GM12891 (cell line): Measurements from ENCODE around the gene CD300LB.
A peak's percentile ranks its signal among the peaks of the same experiment; 100 is the strongest.
"Not testable (repeated sequence)": the region's sequence is repeated elsewhere in the genome, so short reads cannot be mapped to it uniquely, and the experiment has no call there.

Experiments
- DNase-seq: peaks from one replicate; pipeline ENCODE4 v3.0.0; 2011; ENCODE audit warnings: low spot score; ENCODE audit not compliant: insufficient read length
- FAIRE-seq: peaks from 2 replicates; lab custom pipeline; 2011; peaks lifted over from hg19 to GRCh38; lab: Jason Lieb, UNC
- PAX5 ChIP-seq: IDR thresholded peaks from 2 replicates; pipeline ENCODE4 v1.6.1; 2011; ENCODE audit warnings: low read length, moderate library complexity, mild to moderate bottlenecking; ENCODE audit not compliant: insufficient read depth, severe bottlenecking
- POLR2A ChIP-seq: IDR thresholded peaks from 2 replicates; pipeline ENCODE4 v1.6.1; 2011; ENCODE audit warnings: low read depth, low read length, control low read depth
- POLR2AphosphoS5 ChIP-seq: IDR thresholded peaks from 2 replicates; pipeline ENCODE4 v1.6.1; 2011; ENCODE audit warnings: low read depth, low read length, control low read depth
- POU2F2 ChIP-seq: IDR thresholded peaks from 2 replicates; pipeline ENCODE4 v1.6.1; 2011; ENCODE audit warnings: low read depth, mild to moderate bottlenecking, control low read depth, low read length, moderate library complexity
- SPI1 ChIP-seq: IDR thresholded peaks from 2 replicates; pipeline ENCODE4 v1.6.1; 2011; ENCODE audit warnings: low read depth, low read length, control low read depth
- TAF1 ChIP-seq: IDR thresholded peaks from 2 replicates; pipeline ENCODE4 v1.6.1; 2011; ENCODE audit warnings: low read depth, low read length, control low read depth

The CD300LB gene

DNA sequence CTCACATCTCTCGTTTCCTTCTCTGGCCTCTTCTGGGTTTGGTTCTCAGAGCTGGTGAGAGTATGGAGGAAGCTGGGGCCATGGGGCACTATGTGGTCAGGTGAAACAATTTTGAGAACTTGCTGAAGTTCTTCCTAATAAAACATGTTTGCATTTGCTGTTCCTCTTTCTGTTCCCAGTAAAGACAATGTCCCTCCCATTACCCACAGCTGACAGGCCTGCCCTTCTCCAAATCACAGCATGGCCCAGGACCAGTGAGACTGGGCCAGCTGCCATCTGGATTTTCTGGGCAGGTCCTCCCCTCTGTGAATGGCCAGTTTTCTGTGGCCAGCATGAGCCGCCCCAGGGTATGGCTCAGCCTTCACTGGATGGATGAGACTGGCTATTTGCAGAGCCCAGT is 36.1 kb upstream of the CD300LB start, which contains the start of gene CD300H:
TSS of gene CD300H (minus strand) at position 113 of the 400 bp plus-strand sequence.
- DNase-seq: no peak
- TF ChIP-seq POU2F2 (no peak), SPI1 (no peak), PAX5 (no peak)
- FAIRE-seq: no peak

DNA sequence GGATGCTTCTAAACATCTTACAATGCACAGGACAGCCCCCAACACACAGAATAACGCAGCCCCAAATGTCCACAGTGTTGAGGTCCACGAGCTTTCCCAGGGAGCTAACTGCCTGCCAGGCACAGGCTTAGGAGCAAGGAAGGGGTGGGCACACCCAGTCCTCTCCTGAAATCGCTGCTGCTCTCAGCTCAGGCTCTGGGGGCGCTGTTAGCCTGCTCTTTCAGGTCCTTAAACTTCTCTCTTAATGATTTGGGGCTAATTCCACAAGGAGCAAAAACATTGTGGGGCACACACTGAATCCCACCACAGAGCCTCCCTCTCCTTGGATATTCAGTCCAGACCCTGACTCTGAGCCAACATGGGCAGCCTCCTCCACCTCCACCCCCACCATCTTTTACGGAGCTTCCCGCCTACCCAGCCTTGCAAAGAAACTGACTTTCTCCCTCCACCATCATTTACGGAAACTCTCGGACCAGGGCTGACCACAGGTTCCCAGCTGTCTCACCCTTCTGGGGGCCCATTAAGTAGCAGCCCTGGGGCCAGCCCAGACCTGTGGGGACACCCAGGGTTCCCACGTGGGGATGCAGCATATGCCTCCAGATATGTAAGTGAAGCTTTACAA is 35.0 kb upstream of the CD300LB start:
- FAIRE-seq (peak; percentile 33), DNase-seq (no peak)
- TF ChIP-seq TAF1 (no peak), POLR2AphosphoS5 (no peak), PAX5 (no peak), SPI1 (no peak), POU2F2 (no peak), POLR2A (no peak)

DNA sequence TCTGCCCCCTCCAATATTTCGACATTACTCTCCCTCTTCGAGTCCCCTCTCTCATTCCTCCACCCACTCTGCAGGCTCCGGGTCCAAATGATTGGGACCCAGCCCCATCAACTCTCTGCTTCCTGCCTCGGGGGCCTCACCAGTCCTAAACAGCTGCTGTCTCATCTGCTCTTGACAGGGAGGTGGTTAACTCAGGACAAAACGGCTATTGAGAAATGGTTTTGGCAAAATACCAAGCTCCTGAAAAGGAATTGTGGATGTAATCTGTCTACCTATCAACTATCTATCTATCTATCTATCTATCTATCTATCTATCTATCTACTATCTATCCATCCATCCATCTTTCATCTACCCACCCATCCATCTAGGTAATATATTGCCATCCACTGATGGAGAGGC is 33.9 kb upstream of the CD300LB start:
- no peak for TF ChIP-seq POLR2AphosphoS5
- no peak for TF ChIP-seq POLR2A
- no peak for TF ChIP-seq PAX5
- TF ChIP-seq POU2F2: no peak
- TF ChIP-seq TAF1: no peak
- TF ChIP-seq SPI1: no peak
- FAIRE-seq (no peak), DNase-seq (no peak)

DNA sequence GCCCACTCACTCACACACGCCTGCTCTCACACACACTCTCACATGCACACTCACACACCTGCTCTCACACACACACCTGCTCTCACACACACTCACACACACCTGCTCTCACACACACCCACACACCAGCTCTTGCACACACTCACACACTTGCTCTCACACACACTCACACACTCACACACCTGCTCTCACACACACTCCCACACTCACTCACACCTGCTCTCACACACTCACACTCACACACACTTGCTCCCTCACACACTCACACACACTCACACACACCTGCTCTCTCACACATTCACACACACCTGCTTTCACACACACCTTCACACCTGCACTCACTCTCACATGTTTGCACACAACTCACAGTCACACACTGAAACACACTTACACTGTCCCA is 32.1 kb upstream of the CD300LB start:
- TF ChIP-seq POU2F2: no peak
- TF ChIP-seq SPI1: no peak
- no peak for TF ChIP-seq POLR2AphosphoS5
- DNase-seq: no peak
- FAIRE-seq: peak; percentile 20

DNA sequence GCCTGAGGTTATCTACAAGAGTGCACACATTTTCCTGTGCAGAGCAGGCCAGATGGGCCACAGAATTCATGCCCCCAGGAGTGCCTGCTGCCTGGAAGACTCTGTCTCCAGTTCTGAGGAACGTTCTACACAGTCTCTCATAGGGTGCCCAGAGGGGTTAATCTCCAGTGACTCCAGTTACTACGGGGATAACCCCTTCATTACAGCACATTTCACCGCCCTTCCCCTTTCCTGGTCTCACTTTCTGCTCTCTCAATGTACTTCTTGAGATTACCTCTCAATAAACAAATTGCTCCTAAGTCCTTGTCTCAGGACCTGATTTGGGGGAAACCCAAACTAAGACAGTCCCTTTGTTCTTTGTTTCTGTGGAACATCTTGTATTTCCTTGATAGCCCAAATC is 30.3 kb upstream of the CD300LB start:
- FAIRE-seq (no peak), DNase-seq (no peak)

DNA sequence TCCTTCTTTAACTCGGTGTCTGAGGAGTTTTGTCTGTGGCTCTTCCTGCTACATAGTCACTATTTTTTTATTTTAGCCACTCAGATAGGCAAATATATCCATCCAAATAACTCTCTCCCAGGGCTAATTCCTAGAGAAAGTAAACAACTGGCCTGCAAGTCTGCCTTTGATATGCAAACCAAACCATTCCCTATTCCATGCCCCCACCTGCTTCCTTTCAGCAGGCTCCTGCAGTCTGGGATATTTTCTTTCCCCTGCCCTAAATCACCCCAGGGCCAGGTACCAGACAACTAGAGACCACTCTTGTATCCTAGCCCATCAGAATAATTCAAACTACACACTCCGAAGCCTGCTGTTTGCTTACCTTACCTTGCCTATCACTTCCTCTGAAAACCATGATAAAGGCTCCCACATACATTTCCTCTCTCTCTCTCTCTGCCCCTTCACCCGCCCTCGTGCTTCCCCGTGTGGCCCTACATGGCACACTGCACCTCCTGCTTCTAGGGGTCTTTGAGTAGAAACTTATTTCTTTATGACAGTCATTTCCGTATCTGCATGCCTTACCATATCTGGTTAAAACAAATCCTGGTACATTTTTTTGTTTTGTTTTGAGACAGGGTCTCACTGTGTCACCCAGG is 27.7 kb upstream of the CD300LB start:
- no peak for DNase-seq
- no peak for TF ChIP-seq PAX5
- no peak for TF ChIP-seq SPI1
- no peak for TF ChIP-seq TAF1
- no peak for TF ChIP-seq POLR2AphosphoS5
- TF ChIP-seq POU2F2: no peak
- no peak for TF ChIP-seq POLR2A
- no peak for FAIRE-seq

More for the DNA sequence above, 30.3 kb upstream of the CD300LB start:
- TF ChIP-seq POLR2AphosphoS5: no peak
- 0 out of 2 replicates have a peak, but pooled peaks have one; percentile 10 for TF ChIP-seq SPI1

DNA sequence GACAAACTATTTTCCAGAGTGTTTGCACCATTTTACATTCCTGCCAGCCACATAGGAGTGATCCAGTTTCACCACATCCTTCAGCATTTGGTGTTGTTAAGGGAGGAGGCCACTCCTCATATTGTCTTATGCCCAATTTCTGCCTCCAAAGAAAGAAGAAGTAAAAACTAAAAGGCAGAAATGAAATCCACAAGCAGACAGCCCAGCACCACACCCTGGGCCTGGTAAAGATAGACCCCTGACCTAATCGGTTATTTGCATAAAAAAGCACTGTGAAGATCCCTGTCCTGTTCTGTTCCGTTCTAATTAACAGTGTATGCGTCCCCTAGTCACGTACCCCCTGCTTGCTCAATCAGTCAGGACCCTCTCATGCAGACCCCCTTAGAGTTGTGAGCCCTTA is 27.1 kb upstream of the CD300LB start:
- not testable (repeated sequence) for FAIRE-seq, DNase-seq

DNA sequence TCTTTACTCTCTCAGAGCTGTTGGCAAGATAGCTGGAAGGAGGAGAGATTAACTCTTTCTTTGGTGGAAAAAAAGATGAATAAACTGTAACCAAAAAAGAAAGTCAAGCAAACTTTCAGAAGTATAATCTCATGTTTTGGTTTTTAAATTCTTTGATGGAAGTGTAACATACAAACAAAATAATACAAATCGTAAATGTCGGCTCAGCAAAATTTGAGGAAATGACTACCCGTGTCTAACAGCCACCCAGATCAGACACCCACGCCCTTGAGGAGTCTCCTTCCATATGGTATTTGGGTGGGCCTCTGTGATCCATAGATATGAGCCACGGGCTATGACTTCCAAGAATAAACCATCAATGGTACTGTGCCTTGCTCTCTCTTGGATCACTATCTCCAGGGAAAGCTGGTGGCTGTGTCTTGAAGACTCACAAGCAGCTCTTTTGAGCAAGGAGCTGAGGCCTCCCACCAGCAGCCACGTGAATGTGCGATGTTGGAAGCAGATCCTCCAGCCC is 24.2 kb upstream of the CD300LB start:
- TF ChIP-seq POLR2AphosphoS5 (no peak), SPI1 (no peak), TAF1 (no peak), PAX5 (no peak), POLR2A (no peak), POU2F2 (no peak)
- FAIRE-seq (no peak), DNase-seq (no peak)

DNA sequence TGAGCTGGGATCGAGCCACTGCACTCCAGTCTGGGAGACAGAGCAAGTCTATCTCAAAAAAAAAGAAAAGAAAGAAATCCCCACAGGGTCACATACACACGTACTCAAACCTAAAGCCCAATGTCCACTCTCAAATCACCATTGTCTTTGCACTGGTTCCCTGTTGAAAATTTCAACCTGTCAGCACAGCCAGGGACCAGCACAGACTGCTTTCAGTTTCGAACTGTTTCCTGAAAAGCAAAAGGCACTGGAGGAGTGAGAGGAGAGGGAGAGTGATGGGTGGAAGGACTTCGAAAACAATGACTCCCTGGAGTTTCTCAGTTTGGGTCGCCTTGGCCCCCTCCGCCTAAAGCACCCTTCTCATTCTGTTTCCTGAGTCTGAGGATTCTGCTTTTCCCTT is 23.6 kb upstream of the CD300LB start:
- DNase-seq (no peak), FAIRE-seq (no peak)
- TF ChIP-seq SPI1: no peak
- no peak for TF ChIP-seq POLR2A
- TF ChIP-seq POU2F2: no peak
- no peak for TF ChIP-seq TAF1
- TF ChIP-seq POLR2AphosphoS5: no peak
- no peak for TF ChIP-seq PAX5

DNA sequence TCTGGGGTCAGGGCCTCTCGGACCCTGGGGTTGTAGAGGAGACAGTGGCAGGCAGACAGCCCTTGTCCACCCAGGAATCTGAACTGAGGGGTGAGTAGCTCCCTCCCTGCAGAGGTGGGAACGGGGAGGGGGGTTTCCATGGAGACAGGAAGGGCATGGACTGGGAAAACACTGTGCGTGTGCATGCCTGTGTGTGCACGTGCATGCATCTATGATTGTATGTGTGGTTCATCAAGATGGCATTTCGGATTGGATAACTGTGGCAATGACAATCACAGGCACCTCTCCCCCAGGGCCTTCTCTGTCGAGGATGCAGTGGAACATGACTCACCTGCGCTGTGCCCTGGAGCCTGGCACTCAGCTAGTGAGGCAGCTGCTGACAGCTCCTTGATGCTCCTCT is 20.8 kb upstream of the CD300LB start:
- no peak for FAIRE-seq

More for the DNA sequence above, 20.8 kb upstream of the CD300LB start:
- no peak for DNase-seq
- TF ChIP-seq TAF1 (no peak), PAX5 (no peak), POLR2AphosphoS5 (no peak), POLR2A (no peak), SPI1 (no peak), POU2F2 (no peak)
